HG03097 (cell line): ENCODE data around the gene STPG4.

ENCODE experiments used
- ATAC-seq: cut with Tn5 transposase; IDR thresholded peaks from one replicate; pipeline ENCODE4 v1.9.1; 2021; ENCODE audit not compliant: unreplicated experiment, low FRiP score

Gene STPG4

GRCh38 chr2:47039489-47039870 lies 115.6 kb downstream of the STPG4 start:
- ATAC-seq, result no peak

DNA sequence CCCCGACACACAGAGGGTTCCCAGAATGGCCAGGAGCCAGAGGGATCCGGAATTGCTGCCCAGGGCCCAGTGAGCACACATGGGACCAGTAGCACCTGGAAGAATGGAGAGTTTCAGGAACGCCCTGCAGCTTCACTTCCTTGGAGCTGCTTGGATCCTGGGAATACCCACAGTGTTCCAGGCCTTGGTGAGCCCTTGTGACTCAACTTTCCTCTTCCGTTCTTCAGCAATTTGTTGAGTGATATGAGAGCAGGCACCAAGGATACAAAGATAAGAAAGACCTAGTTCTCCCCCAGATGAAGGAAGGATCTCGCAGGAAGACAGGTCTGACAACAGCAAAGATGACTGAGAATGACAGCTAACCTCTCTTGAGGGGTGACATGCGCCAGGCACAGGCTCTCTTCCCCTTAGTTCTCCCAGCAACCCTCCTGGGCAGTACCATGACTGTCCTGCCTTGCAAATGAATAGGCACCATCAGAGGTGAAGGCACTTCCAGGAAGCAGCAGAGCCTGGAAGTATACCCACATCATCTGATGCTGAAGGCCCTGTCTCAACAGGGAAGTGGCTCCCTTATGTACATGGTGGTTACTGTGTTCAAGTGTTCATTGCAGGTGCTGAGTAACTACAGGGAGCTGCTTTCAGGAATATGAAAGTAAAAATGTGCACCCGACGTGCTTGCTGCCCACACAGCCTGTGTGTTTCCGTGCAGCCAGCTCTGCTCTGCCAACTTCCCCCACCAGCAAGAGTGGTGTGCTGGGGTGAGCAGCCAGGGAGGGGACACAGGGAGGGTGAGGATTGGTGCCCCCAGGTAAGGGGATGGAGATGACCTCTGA lies 116.2 kb downstream of the STPG4 start:
- peak; percentile 51 for ATAC-seq

GRCh38 chr2:47037678-47038077 lies 117.4 kb downstream of the STPG4 start:
- no peak for ATAC-seq
